Measurements from ENCODE around the gene CRTAC1.

The CRTAC1 gene

DNA sequence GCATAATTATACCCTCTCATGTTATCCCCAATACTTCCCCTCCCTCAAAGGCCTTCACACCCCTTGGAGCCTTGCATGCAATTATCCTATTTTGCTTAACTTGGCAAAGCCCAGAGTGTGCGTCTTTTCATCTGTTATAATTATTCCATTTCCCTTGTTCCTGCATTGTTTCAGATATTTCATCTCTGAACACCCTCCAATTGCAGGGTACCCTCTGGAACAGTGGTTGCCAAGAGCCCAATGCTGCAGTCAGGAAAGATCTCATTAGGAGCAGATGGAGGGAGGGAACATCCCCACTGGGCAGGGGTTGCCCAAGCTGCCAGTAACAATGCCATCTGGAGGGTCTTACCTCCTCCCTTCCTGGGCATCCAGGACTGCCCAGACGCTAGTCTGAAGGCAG is 199.2 kb downstream of the CRTAC1 start:
- no peak for DNase-seq

DNA sequence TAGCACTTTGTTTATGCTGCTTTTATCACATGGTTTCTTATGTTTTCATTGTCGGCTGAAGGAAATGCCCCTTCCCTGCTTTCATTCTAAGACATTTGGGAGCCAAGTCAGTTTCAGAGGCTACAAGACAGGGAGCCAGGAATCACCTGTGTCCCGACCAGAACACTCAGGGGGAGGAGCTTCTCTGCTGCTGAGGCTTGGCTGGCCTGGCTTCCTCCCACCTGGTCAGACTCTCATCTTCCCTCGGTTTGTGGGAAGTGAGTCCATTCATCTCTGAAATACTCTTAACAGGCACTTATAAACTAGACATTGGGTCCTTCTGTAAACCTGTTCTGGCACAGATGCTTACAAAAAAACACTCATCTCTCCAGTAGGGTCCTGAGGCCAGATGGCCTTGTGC is 200.4 kb downstream of the CRTAC1 start:
- DNase-seq: no peak

- DNase-seq: no peak
Observed at GRCh38 chr10:97828721-97829120, 201.7 kb downstream of the CRTAC1 start.

DNA sequence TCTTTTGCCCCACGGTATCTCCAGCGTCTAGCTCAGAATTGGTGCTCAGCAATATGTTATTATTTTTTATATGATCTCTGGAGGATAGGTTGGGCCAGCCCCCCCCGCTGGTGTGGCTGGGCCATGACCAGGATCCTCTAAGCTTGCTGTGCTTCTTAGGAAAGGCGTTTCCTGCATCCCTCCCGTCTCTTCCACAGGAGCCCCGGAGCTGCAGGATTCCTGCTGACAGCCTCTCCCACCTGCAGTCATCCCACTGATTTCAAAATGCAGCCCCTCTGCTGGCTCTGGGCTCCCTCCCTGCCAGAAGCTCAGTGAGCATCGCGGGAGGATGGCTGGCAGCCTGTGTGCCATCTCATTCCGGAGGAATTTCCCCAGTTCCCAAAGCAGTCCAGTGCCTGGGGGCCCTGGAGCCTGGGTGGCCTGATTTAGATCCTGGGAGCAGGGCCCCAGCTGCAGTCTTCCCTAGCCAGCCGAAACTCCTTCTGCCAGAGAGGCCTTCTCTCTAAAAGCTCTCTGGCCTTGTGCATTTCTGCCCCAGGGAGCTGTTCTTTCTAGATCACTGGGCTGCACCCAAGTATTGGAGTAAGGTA is 202.6 kb downstream of the CRTAC1 start:
- DNase-seq: no peak

- DNase-seq: no peak
Observed at GRCh38 chr10:97826892-97827291, 203.5 kb downstream of the CRTAC1 start.

DNA sequence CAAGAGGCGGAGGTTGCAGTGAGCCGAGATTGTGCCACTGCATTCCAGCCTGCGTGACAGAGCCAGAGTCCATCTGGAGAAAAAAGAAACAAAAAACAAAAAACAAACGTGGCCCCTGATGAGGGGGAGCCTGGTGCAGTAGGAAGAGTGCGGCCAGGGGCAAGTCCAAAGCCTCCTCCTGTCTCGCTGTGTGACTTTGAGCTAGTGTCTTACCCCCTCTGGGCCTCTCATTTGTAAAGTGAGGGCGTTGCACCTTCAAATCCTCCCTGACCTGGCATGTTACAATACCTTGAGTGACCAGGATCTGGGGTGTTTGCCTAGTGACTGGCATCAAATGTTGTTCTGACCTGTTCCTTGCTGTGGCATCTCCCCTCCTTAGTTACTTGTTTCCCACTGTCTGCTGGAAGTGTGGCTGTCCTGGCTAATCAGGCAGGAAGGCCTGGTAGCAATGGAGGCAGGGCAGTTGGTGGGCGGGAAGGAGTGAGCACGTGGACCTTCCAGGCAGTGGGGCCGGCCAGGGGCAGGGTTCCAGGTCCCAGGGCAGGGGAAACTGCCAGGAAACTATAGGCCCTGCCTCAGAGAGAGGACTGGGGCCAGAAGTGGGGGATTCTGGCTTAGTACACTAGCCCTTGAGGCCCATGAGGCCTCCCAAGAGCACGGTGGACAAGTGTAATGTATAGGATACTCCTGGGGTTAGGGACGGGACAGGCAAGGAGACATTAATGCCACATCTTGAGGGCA is 205.2 kb downstream of the CRTAC1 start:
- DNase-seq: no peak

GRCh38 chr10:97823734-97824133 is 206.7 kb downstream of the CRTAC1 start:
- DNase-seq: no peak

DNA sequence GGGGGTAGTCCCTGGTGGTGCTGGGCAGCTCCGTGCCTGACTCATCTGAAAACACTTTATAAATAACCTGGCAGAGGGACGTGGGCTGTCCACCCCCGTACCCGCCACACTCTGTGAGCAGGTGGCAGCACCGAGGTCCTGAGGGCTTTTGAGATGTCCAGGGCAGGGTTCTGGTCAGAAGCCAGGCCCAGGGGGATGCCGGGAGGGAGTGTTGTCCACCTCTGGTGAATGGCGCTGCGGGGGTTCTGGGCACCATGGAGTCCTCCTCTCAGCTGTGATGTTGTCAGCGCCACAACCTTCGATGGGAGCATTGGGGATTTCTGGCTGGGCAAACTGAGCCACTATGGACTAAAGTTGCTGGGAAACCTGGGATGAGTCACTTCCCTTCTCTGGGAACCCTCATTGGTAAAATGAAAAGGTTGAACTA is 208.1 kb downstream of the CRTAC1 start:
- no peak for DNase-seq

GRCh38 chr10:97821308-97822038 is 208.9 kb downstream of the CRTAC1 start:
- no peak for DNase-seq

DNA sequence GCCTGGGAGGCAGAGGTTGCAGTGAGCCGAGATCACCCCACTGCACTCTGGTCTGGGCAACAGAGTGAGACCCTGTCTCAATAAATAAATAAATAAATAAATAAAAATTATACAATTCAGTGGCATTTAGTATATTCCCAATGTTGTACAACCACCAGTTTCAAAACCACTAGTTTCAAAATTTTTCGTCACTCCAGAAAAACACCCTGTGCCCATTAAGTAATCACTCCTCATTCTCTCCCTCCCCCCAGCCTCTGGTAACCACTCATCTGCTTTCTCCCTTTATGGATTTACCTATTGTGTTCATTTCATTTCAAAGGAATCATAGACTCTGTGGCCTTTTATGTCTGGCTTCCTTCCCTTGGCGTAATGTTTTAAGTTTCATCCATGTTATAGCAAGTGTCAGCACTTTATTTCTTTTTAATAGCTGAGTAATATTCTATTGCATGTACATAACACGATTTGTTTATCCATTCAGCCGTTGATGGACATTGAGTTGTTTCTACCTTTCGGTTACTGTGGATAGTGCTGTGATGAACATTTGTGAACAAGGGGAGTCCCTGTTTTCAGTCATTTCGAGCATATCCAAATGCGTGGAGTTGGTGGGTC is 210.2 kb downstream of the CRTAC1 start:
- DNase-seq: no peak

DNA sequence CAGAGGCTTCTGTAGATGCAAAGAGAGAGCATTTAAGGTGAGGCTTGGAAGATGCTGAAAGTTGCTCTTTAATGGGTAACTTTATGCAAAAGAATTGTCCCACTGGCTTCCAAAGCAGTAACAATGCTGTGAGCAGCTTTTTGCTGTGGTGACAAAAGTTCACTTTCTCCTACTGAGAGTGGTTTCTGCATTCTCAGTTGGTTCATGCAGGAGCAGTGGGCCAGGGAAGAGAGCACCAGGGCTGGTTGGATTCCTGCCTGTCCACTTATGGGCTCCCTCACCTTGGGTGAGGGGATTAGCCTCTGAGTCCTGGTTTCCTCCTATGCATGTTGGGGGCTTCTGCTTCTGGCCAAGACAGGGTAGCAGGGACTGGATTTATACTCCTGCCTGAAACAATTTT is 211.8 kb downstream of the CRTAC1 start:
- DNase-seq: no peak

DNA sequence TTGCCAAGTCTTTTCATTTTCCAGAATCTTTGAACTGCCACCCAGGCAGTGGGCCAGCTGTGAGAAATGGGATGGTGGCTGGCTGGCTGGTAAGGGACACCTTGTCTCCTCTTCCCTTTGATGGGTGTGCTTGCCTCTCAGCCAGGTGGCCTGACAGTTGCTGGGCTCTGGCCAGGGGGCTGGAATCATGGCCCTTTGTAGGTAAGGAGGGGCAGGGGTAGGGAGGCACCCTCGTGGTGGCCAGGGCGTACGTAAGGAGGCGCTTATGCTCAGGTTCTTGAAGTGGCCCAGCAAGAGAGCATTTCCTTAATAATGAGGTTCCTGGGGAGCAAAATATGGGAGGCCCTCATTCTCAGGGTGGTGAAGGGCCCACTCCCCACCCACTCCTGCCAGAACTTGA is 213.8 kb downstream of the CRTAC1 start:
- no peak for DNase-seq

Measured in T-helper 9 cell (primary cell).